Measurements from ENCODE around the gene HMG20B.
"Not testable (repeated sequence)": the region's sequence is repeated elsewhere in the genome, so short reads cannot be mapped to it uniquely, and the experiment has no call there.

HMG20B gene

GRCh38 chr19:3572855-3573161 lies at the start of gene HMG20B:
Gene HMG20B (plus strand): TSS chr19:3572944. CDS start chr19:3573310, 366 bp downstream.
- in situ Hi-C loops (cut with MboI; ENCODE audit: low sequenced_read_pairs): no loop called here

- in situ Hi-C loops (cut with MboI; ENCODE audit: low sequenced_read_pairs): no loop called here
Observed at GRCh38 chr19:3523361-3524077, 49.2 kb upstream of the HMG20B start.

- in situ Hi-C loops (cut with MboI; ENCODE audit: low sequenced_read_pairs): no loop called here
Observed at GRCh38 chr19:3524078-3524842, 48.5 kb upstream of the HMG20B start.

GRCh38 chr19:3524904-3525451 lies 47.8 kb upstream of the HMG20B start:
- in situ Hi-C loops (cut with MboI; ENCODE audit: low sequenced_read_pairs): no loop called here

GRCh38 chr19:3526507-3527237 lies 46.1 kb upstream of the HMG20B start:
- in situ Hi-C loops (cut with MboI; ENCODE audit: low sequenced_read_pairs): no loop called here

GRCh38 chr19:3527238-3527910 lies 45.4 kb upstream of the HMG20B start:
- in situ Hi-C loops (cut with MboI; ENCODE audit: low sequenced_read_pairs): no loop called here

- in situ Hi-C loops (cut with MboI; ENCODE audit: low sequenced_read_pairs): no loop called here
Observed at GRCh38 chr19:3528080-3528479, 44.7 kb upstream of the HMG20B start.

- in situ Hi-C loops (cut with MboI; ENCODE audit: low sequenced_read_pairs): no loop called here
Observed at GRCh38 chr19:3528539-3529211, 44.1 kb upstream of the HMG20B start.

GRCh38 chr19:3529299-3529698 lies 43.4 kb upstream of the HMG20B start:
- in situ Hi-C loops (cut with MboI; ENCODE audit: low sequenced_read_pairs): not testable (repeated sequence)

GRCh38 chr19:3530389-3530788 lies 42.4 kb upstream of the HMG20B start:
- in situ Hi-C loops (cut with MboI; ENCODE audit: low sequenced_read_pairs): no loop called here

GRCh38 chr19:3531716-3532115 lies 41.0 kb upstream of the HMG20B start:
- in situ Hi-C loops (cut with MboI; ENCODE audit: low sequenced_read_pairs): no loop called here

- in situ Hi-C loops (cut with MboI; ENCODE audit: low sequenced_read_pairs): no loop called here
Observed at GRCh38 chr19:3532154-3532786, 40.5 kb upstream of the HMG20B start.

GRCh38 chr19:3533033-3533432 lies 39.7 kb upstream of the HMG20B start:
- in situ Hi-C loops (cut with MboI; ENCODE audit: low sequenced_read_pairs): no loop called here

GRCh38 chr19:3533563-3534216 lies 39.1 kb upstream of the HMG20B start:
- in situ Hi-C loops (cut with MboI; ENCODE audit: low sequenced_read_pairs): no loop called here

GRCh38 chr19:3534375-3535234 lies 38.1 kb upstream of the HMG20B start:
- in situ Hi-C loops (cut with MboI; ENCODE audit: low sequenced_read_pairs): no loop called here

GRCh38 chr19:3535235-3535535 lies 37.6 kb upstream of the HMG20B start:
- in situ Hi-C loops (cut with MboI; ENCODE audit: low sequenced_read_pairs): no loop called here

- in situ Hi-C loops (cut with MboI; ENCODE audit: low sequenced_read_pairs): no loop called here
Observed at GRCh38 chr19:3535563-3535965, 37.2 kb upstream of the HMG20B start.

- in situ Hi-C loops (cut with MboI; ENCODE audit: low sequenced_read_pairs): no loop called here
Observed at GRCh38 chr19:3535981-3536380, 36.8 kb upstream of the HMG20B start.
